Astrocyte of the cerebellum (primary cell): ENCODE data around the gene GPS1.

Experiments
- DNase-seq: peaks from one replicate; pipeline ENCODE4 v3.0.0-alpha.2; 2011; ENCODE audit warnings: low read depth
- H3K4me3 ChIP-seq: 2 replicates; pipeline ENCODE4 v1.5.1; 2011; ENCODE audit warnings: mild to moderate bottlenecking, low read depth, low read length, moderate library complexity
- CTCF ChIP-seq: IDR thresholded peaks from 2 replicates; pipeline ENCODE4 v1.5.1; 2012; ENCODE audit warnings: low read length, low read depth, moderate library complexity, mild to moderate bottlenecking; ENCODE audit errors: missing control alignments
- in situ Hi-C: cut with HindIII; loops from 2 replicates; pipeline ENCODE4 v1.10.0; 2017; ENCODE audit warnings: low sequenced_read_pairs

GPS1 gene

GRCh38 chr17:82022310-82022980 lies 29.3 kb upstream of the GPS1 start, which contains the start of gene CENPX:
Gene CENPX (minus strand): TSS chr17:82022878. CDS start chr17:82022861, 17 bp downstream.
- no peak for DNase-seq
- H3K4me3 ChIP-seq, result peak within 1 kb of the TSS; percentile 78
- TF ChIP-seq CTCF, result no peak
- in situ Hi-C loops, result no loop called here

GRCh38 chr17:82022981-82023446 lies 28.7 kb upstream of the GPS1 start, which contains the start of gene LRRC45:
Gene LRRC45 (plus strand): TSS chr17:82023305. CDS start chr17:82023644, 339 bp downstream.
- in situ Hi-C loops, result no loop called here
- H3K4me3 ChIP-seq, result peak within 1 kb of the TSS; percentile 78
- peak; percentile 98 for DNase-seq
- TF ChIP-seq CTCF, result no peak

- DNase-seq, result no peak
- H3K4me3 ChIP-seq, result peak overlapping the region; percentile 66
- in situ Hi-C loops, result no loop called here
- TF ChIP-seq CTCF, result no peak
Observed at GRCh38 chr17:82023447-82024241, 28.1 kb upstream of the GPS1 start.

- H3K4me3 ChIP-seq, result no peak overlapping the region
- no peak for TF ChIP-seq CTCF
- no peak for DNase-seq
- in situ Hi-C loops, result no loop called here
Observed at GRCh38 chr17:82024859-82025258, 26.8 kb upstream of the GPS1 start.

- no peak overlapping the region for H3K4me3 ChIP-seq
- in situ Hi-C loops, result no loop called here
- no peak for DNase-seq
- no peak for TF ChIP-seq CTCF
Observed at GRCh38 chr17:82025401-82026107, 26.1 kb upstream of the GPS1 start.

- H3K4me3 ChIP-seq, result no peak overlapping the region
- no peak for TF ChIP-seq CTCF
- in situ Hi-C loops, result no loop called here
- DNase-seq, result no peak
Observed at GRCh38 chr17:82028246-82028645, 23.5 kb upstream of the GPS1 start.
